Neuronal stem cell (in vitro differentiated cells): ENCODE data around the gene SERTAD2.

Source experiments
- DNase-seq: peaks from one replicate; pipeline ENCODE4 v3.0.0-alpha.2; 2013; ENCODE audit warnings: low spot score
- H2AFZ ChIP-seq: one replicate; pipeline ENCODE4 v1.6.1; 2013; ENCODE audit warnings: mild to moderate bottlenecking, low read length, inconsistent platforms
- H2AK5ac ChIP-seq: 2 replicates; pipeline ENCODE4 v1.6.1; 2013; ENCODE audit warnings: low read depth, mild to moderate bottlenecking, inconsistent platforms, low read length, moderate library complexity, mixed read lengths
- H2BK120ac ChIP-seq: 2 replicates; pipeline ENCODE4 v1.6.1; 2013; ENCODE audit warnings: low read depth, mild to moderate bottlenecking, inconsistent platforms, low read length, moderate library complexity, mixed read lengths
- H2BK12ac ChIP-seq: one replicate; pipeline ENCODE4 v1.6.1; 2013; ENCODE audit warnings: low read length, inconsistent platforms
- H2BK15ac ChIP-seq: 2 replicates; pipeline ENCODE4 v1.6.1; 2013; ENCODE audit warnings: mild to moderate bottlenecking, low read length, inconsistent platforms, mixed read lengths
- H2BK5ac ChIP-seq: one replicate; pipeline ENCODE4 v1.6.1; 2013; ENCODE audit warnings: inconsistent platforms, mild to moderate bottlenecking, low read length, moderate library complexity
- H3K14ac ChIP-seq: one replicate; pipeline ENCODE4 v1.6.1; 2013; ENCODE audit warnings: low read length, inconsistent platforms
- H3K18ac ChIP-seq: 2 replicates; pipeline ENCODE4 v1.6.1; 2013; ENCODE audit warnings: low read length, inconsistent platforms
- H3K23ac ChIP-seq: 2 replicates; pipeline ENCODE4 v1.6.1; 2013; ENCODE audit warnings: low read depth, mild to moderate bottlenecking, mixed read lengths, low read length, inconsistent platforms; ENCODE audit not compliant: poor library complexity
- H3K27ac ChIP-seq: replicated peaks from 3 replicates; pipeline ENCODE4 v1.5.1; 2013; ENCODE audit warnings: low read length, inconsistent platforms
- H3K27me3 ChIP-seq, 3 experiments: 2 replicates each; pipeline ENCODE4 v1.6.1; 2013; ENCODE audit warnings: low read length in 3 of 3, mild to moderate bottlenecking in 2 of 3, inconsistent platforms in 1 of 3, low read depth in 1 of 3, mixed read lengths in 1 of 3, moderate library complexity in 1 of 3; ENCODE audit not compliant: control insufficient read depth in 3 of 3, insufficient read depth in 3 of 3
- H3K36me3 ChIP-seq, 2 donors: replicated peaks in 1 of 2; 2 replicates each; pipeline ENCODE4 v1.6.1; 2013; ENCODE audit warnings: low read length in 2 of 2; ENCODE audit not compliant: control insufficient read depth in 2 of 2, insufficient read depth in 2 of 2
- H3K4ac ChIP-seq: 2 replicates; pipeline ENCODE4 v1.6.1; 2013; ENCODE audit warnings: inconsistent platforms, mild to moderate bottlenecking, low read length, moderate library complexity
- H3K4me1 ChIP-seq, 2 donors: 1 replicate in 1 of 2; 2 replicates in 1 of 2; pipeline ENCODE4 v1.6.1; 2013; ENCODE audit warnings: low read length in 2 of 2, low read depth in 1 of 2; ENCODE audit not compliant: control insufficient read depth in 2 of 2, insufficient read depth in 1 of 2
- H3K4me2 ChIP-seq: one replicate; pipeline ENCODE4 v1.6.1; 2013; ENCODE audit warnings: mild to moderate bottlenecking, low read length, inconsistent platforms; ENCODE audit not compliant: insufficient read depth, poor library complexity, severe bottlenecking
- H3K4me3 ChIP-seq, 2 donors: 2 replicates each; pipeline ENCODE4 v1.5.1; 2013; ENCODE audit warnings: low read length in 2 of 2, mild to moderate bottlenecking in 2 of 2, inconsistent platforms in 1 of 2, moderate library complexity in 1 of 2
- H3K79me1 ChIP-seq: one replicate; pipeline ENCODE4 v1.6.1; 2013; ENCODE audit warnings: low read depth, mild to moderate bottlenecking, inconsistent platforms, low read length, moderate library complexity
- H3K9ac ChIP-seq: one replicate; pipeline ENCODE4 v1.6.1; 2013; ENCODE audit warnings: mild to moderate bottlenecking, low read depth, low read length, inconsistent platforms; ENCODE audit not compliant: poor library complexity
- H3K9me3 ChIP-seq, 2 donors: replicated peaks in 1 of 2; 2 replicates each; pipeline versions ENCODE3 to v1.6.1; 2013; ENCODE audit warnings: low read length in 2 of 2, mild to moderate bottlenecking in 2 of 2, inconsistent platforms in 1 of 2, low read depth in 1 of 2, mixed read lengths in 1 of 2, moderate library complexity in 1 of 2; ENCODE audit not compliant: control insufficient read depth in 2 of 2, insufficient read depth in 1 of 2
- H4K8ac ChIP-seq: one replicate; pipeline ENCODE4 v1.6.1; 2013; ENCODE audit warnings: low read depth, mild to moderate bottlenecking, inconsistent platforms, low read length, moderate library complexity
- H4K91ac ChIP-seq: one replicate; pipeline ENCODE4 v1.6.1; 2013; ENCODE audit warnings: low read length, low read depth, mild to moderate bottlenecking, inconsistent platforms; ENCODE audit not compliant: poor library complexity
- WGBS, 2 donors: extraction: QIAGEN DNeasy Blood & Tissue Kit; methylation state at CpG; one replicate each; pipeline ENCODE4 v1.1.7; 2013; ENCODE audit warnings: missing lambda C conversion rate in 2 of 2, mixed read lengths in 1 of 2; ENCODE audit not compliant: insufficient read length in 2 of 2, insufficient replicate concordance in 1 of 2; ENCODE audit errors: extremely low coverage in 2 of 2; 5-methylcytosine and 5-hydroxymethylcytosine counted together

Gene SERTAD2

GRCh38 chr2:64698668-64699444 is 45.1 kb upstream of the SERTAD2 start:
- no peak overlapping the region for H2BK5ac ChIP-seq
- no peak overlapping the region for H4K91ac ChIP-seq
- no peaks in the 10 kb centered on the region for H3K9me3 ChIP-seq
- H3K4me3 ChIP-seq: no peak overlapping the region
- no peak overlapping the region for H3K14ac ChIP-seq
- no peak overlapping the region for H2BK12ac ChIP-seq
- DNase-seq: no peak
- no peak overlapping the region for H3K18ac ChIP-seq
- H4K8ac ChIP-seq: no peak overlapping the region
- H3K27ac ChIP-seq: no peak overlapping the region
- no peak overlapping the region for H3K4ac ChIP-seq
- H2BK15ac ChIP-seq: no peak overlapping the region
- H3K4me1 ChIP-seq: peaks cover 0 to 7% of the 10 kb centered on the region in 2 donors
- no CpG with 5 or more reads among the region's 4 CpGs for WGBS, 2 donors
- H3K36me3 ChIP-seq: no peaks in the 10 kb centered on the region
- no peak overlapping the region for H2AK5ac ChIP-seq
- no peaks in the 10 kb centered on the region for H3K27me3 ChIP-seq
- no peaks in the 10 kb centered on the region for H3K79me1 ChIP-seq
- H2AFZ ChIP-seq: no peak overlapping the region
- no peak overlapping the region for H3K23ac ChIP-seq
- no peak overlapping the region for H3K9ac ChIP-seq
- H2BK120ac ChIP-seq: no peak overlapping the region
- H3K4me2 ChIP-seq: no peak overlapping the region

- no CpG with 5 or more reads among the region's 2 CpGs for WGBS, 2 donors
- Histone ChIP-seq H4K8ac (no peak overlapping the region), H2BK120ac (no peak overlapping the region), H3K4me3 (no peak overlapping the region), H3K14ac (no peak overlapping the region), H3K27me3 (no peaks in the 10 kb centered on the region), H3K9ac (no peak overlapping the region), H2BK5ac (no peak overlapping the region), H3K4me2 (no peak overlapping the region), H3K18ac (no peak overlapping the region), H2BK15ac (no peak overlapping the region), H3K27ac (no peak overlapping the region), H3K4ac (no peak overlapping the region), H3K9me3 (no peaks in the 10 kb centered on the region), H3K36me3 (no peaks in the 10 kb centered on the region), H3K4me1 (peaks cover 0 to 7% of the 10 kb centered on the region in 2 donors), H2BK12ac (no peak overlapping the region), H2AK5ac (no peak overlapping the region), H3K79me1 (no peaks in the 10 kb centered on the region), H2AFZ (no peak overlapping the region), H4K91ac (no peak overlapping the region), H3K23ac (no peak overlapping the region)
- DNase-seq: no peak
These were observed 44.5 kb upstream of the SERTAD2 start for GRCh38 chr2:64698177-64698643.

- Histone ChIP-seq H3K79me1 (no peaks in the 10 kb centered on the region), H3K27ac (no peak overlapping the region), H4K91ac (no peak overlapping the region), H3K23ac (no peak overlapping the region), H3K4me1 (peaks cover 0 to 7% of the 10 kb centered on the region in 2 donors), H3K4me3 (no peak overlapping the region), H3K14ac (no peak overlapping the region), H3K36me3 (no peaks in the 10 kb centered on the region), H2AFZ (no peak overlapping the region), H3K27me3 (no peaks in the 10 kb centered on the region), H2BK5ac (no peak overlapping the region), H2BK120ac (no peak overlapping the region), H3K18ac (no peak overlapping the region), H3K9ac (no peak overlapping the region), H3K4me2 (no peak overlapping the region), H2BK12ac (no peak overlapping the region), H2BK15ac (no peak overlapping the region), H3K4ac (no peak overlapping the region), H4K8ac (no peak overlapping the region), H3K9me3 (no peaks in the 10 kb centered on the region), H2AK5ac (no peak overlapping the region)
- no CpG with 5 or more reads among the region's 6 CpGs for WGBS, 2 donors
- no peak for DNase-seq
These were observed 43.8 kb upstream of the SERTAD2 start for GRCh38 chr2:64697297-64698176.

- no peak overlapping the region for H3K4me3 ChIP-seq
- no peak overlapping the region for H4K91ac ChIP-seq
- H3K4me2 ChIP-seq: no peak overlapping the region
- H3K18ac ChIP-seq: no peak overlapping the region
- H3K4me1 ChIP-seq: peaks cover 0 to 7% of the 10 kb centered on the region in 2 donors
- no peak overlapping the region for H2BK12ac ChIP-seq
- no peak overlapping the region for H2BK120ac ChIP-seq
- H2AFZ ChIP-seq: no peak overlapping the region
- H3K9me3 ChIP-seq: no peaks in the 10 kb centered on the region
- no peaks in the 10 kb centered on the region for H3K79me1 ChIP-seq
- no CpG with 5 or more reads among the region's 1 CpG for WGBS, 2 donors
- no peak overlapping the region for H4K8ac ChIP-seq
- no peak overlapping the region for H3K4ac ChIP-seq
- no peaks in the 10 kb centered on the region for H3K27me3 ChIP-seq
- H3K23ac ChIP-seq: no peak overlapping the region
- H3K14ac ChIP-seq: no peak overlapping the region
- H2BK5ac ChIP-seq: no peak overlapping the region
- no peaks in the 10 kb centered on the region for H3K36me3 ChIP-seq
- no peak overlapping the region for H3K9ac ChIP-seq
- H2BK15ac ChIP-seq: no peak overlapping the region
- DNase-seq: no peak
- no peak overlapping the region for H3K27ac ChIP-seq
- H2AK5ac ChIP-seq: no peak overlapping the region
These were observed 42.9 kb upstream of the SERTAD2 start for GRCh38 chr2:64696636-64697035.
